Right atrium auricular region (tissue), 2 donors: Measurements from ENCODE around the gene STOML2. TPM values are rescaled to one million over a fixed set of nuclear protein-coding genes. Genes with fewer than 3 reads are reported as not detected.

Source experiments
- DNase-seq: peaks from one replicate; pipeline ENCODE4 v3.0.0-alpha.2; 2019; ENCODE audit warnings: low spot score
- H3K27ac ChIP-seq, 2 donors: fragments of 200-600 bp; sonication (generic); 1 replicate in 1 of 2; 2 replicates in 1 of 2; pipeline ENCODE4 v1.5.1; 2016 to 2019
- H3K27me3 ChIP-seq, 2 donors: fragments of 200-600 bp; sonication (generic); one replicate each; pipeline versions ENCODE4 v1.5.1 to v1.6.0; 2017 to 2019
- H3K36me3 ChIP-seq: fragments of 200-600 bp; sonication (generic); one replicate; pipeline ENCODE4 v1.5.1; 2016
- H3K4me1 ChIP-seq, 2 donors: fragments of 200-600 bp; sonication (generic); one replicate each; pipeline versions ENCODE4 v1.5.1 to v1.6.0; 2017 to 2019
- H3K4me3 ChIP-seq, 2 donors: fragments of 200-600 bp; sonication (generic); 1 replicate in 1 of 2; 2 replicates in 1 of 2; pipeline ENCODE4 v1.5.1; 2017 to 2019; ENCODE audit warnings: mild to moderate bottlenecking in 1 of 2, moderate library complexity in 1 of 2
- H3K9me3 ChIP-seq, 2 donors: fragments of 200-600 bp; sonication (generic); one replicate each; pipeline ENCODE4 v1.5.1; 2019
- CTCF ChIP-seq, 2 donors: fragments of 200-600 bp; sonication (generic); IDR thresholded peaks; one replicate each; pipeline ENCODE4 v1.5.1; 2019; ENCODE audit warnings: antibody characterized with exemption in 2 of 2
- total RNA-seq, 2 donors: library from RNA; depleted of rRNA; stranded (reverse); fragments of >200 nt; gene quantifications; one replicate each; pipeline ENCODE4 v1.1.0, GENCODE V29; 2016

Gene STOML2
- total RNA-seq, 2 donors from 2014 or later, result 114 to 115 TPM

- H3K36me3 ChIP-seq, result peaks cover 55% of the 10 kb centered on the region
- TF ChIP-seq CTCF (IDR thresholded peaks at IDR 0.05), result no peak
Measured at GRCh38 chr9:35054185-35054835, 48.6 kb downstream of the STOML2 start.

GRCh38 chr9:35051069-35051967 lies 51.6 kb downstream of the STOML2 start:
- Histone ChIP-seq H3K4me1 (peaks cover 0 to 9% of the 10 kb centered on the region in 2 donors), H3K9me3 (no peaks in the 10 kb centered on the region), H3K27ac (peak overlapping the region; percentile 67 to 77), H3K27me3 (no peaks in the 10 kb centered on the region), H3K36me3 (peaks cover 38% of the 10 kb centered on the region), H3K4me3 (no peak overlapping the region)
- peak in 1 of 2 donors; percentile 75 for TF ChIP-seq CTCF (IDR thresholded peaks at IDR 0.05)
- DNase-seq, result no peak

More at GRCh38 chr9:35054185-35054835, 48.6 kb downstream of the STOML2 start:
- Histone ChIP-seq H3K27ac (no peak overlapping the region), H3K9me3 (no peaks in the 10 kb centered on the region), H3K4me3 (no peak overlapping the region), H3K4me1 (peaks cover 0 to 9% of the 10 kb centered on the region in 2 donors), H3K27me3 (no peaks in the 10 kb centered on the region)
- DNase-seq, result no peak

Other genes starting within 250 kb of the STOML2 start
- under 1 TPM in 1 of 2 donors, not detected in 1; 0.67 TPM for gene PHF24, start 144.8 kb downstream of the STOML2 start, total RNA-seq
- 10 to 100 TPM; 34.9 to 82.4 TPM for gene DNAJB5, start 113.4 kb downstream of the STOML2 start, total RNA-seq
- gene VCP, start 30.5 kb downstream of the STOML2 start, total RNA-seq, result 100 to 1,000 TPM; 150 to 157 TPM
- 1 to 10 TPM in 1 of 2 donors, under 1 TPM in 1; 0.89 to 1.9 TPM for gene FANCG, start 23.2 kb downstream of the STOML2 start, total RNA-seq
- 10 to 100 TPM in 1 of 2 donors, 1 to 10 TPM in 1; 9.0 to 12.3 TPM for gene PIGO, start 6.5 kb downstream of the STOML2 start, total RNA-seq
- 10 to 100 TPM; 19.6 to 22.2 TPM for gene ATOSB, start 12.7 kb upstream of the STOML2 start, total RNA-seq
- 10 to 100 TPM; 12.9 to 14.6 TPM for gene UNC13B, start 58.9 kb upstream of the STOML2 start, total RNA-seq